HCT116 (cell line): Measurements from ENCODE around the gene ARF1. TPM values are rescaled to one million over a fixed set of nuclear protein-coding genes. Genes with fewer than 3 reads are reported as not detected.
A peak's percentile ranks its signal among the peaks of the same experiment; 100 is the strongest.

Source experiments
- ATAC-seq: fragments of 200-7000 bp; cut with Tn5 transposase; 2 replicates; pipeline ENCODE4 v1.9.1; 2020; ENCODE audit warnings: mild to moderate bottlenecking, moderate library complexity
- BruUV-seq: library from RNA; stranded (reverse); fragments of 400-500 nt; replicated peaks from 2 replicates; lab custom pipeline; 2021; lab: Mats Ljungman, UMichigan
- CTCF ChIA-PET: fragments of 300-600 bp; sonication (Branson Sonifier 250); formaldehyde crosslinking; loops from one replicate; lab custom pipeline; 2021; ENCODE audit warnings: antibody characterized with exemption; lab: Charles Lee
- POLR2A ChIA-PET: fragments of 300-600, 350-600 bp; sonication (Branson Sonifier 250); formaldehyde crosslinking; loops from one replicate; lab custom pipeline; 2021; ENCODE audit warnings: antibody characterized with exemption; lab: Charles Lee
- RAD21 ChIA-PET, 2 experiments: fragments of 300-600 bp; sonication (Branson Sonifier 250); formaldehyde crosslinking; loops; one replicate each; lab custom pipeline; 2023; ENCODE audit warnings: low total read pairs in 2 of 2; ENCODE audit not compliant: uncharacterized antibody in 2 of 2, unreplicated experiment in 2 of 2, low non-redundant PET in 1 of 2; lab: Charles Lee
- DNase-seq: peaks from one replicate; pipeline ENCODE4 v3.0.0-alpha.2; 2010; ENCODE audit warnings: low read depth, low spot score
- H2AFZ ChIP-seq: fragments of 200-600 bp; shearing (Covaris generic), sonication (generic); 2 replicates; pipeline ENCODE4 v1.6.1; 2017; ENCODE audit warnings: low read depth, mixed run types, mixed read lengths, antibody characterized with exemption, low read length; ENCODE audit not compliant: poor library complexity, severe bottlenecking
- H3K27ac ChIP-seq: 2 replicates; pipeline ENCODE4 v1.5.1; 2012; ENCODE audit warnings: low read depth, low read length
- H3K27me3 ChIP-seq: fragments of 200-600 bp; sonication (generic); 2 replicates; pipeline ENCODE4 v1.6.1; 2016; ENCODE audit warnings: mixed run types, low read length, mixed read lengths; ENCODE audit not compliant: insufficient read depth
- H3K36me3 ChIP-seq, 2 experiments: fragments of 200-500 bp in 1 of 2; fragments of 200-600 bp in 1 of 2; sonication (Bioruptor generic) in 1 of 2; sonication (generic) in 1 of 2; 2 replicates each; pipeline versions ENCODE4 v1.5.1 to v1.6.1; 2014 to 2016; ENCODE audit warnings: low read length in 2 of 2, inconsistent platforms in 1 of 2, mixed read lengths in 1 of 2, mixed run types in 1 of 2; ENCODE audit not compliant: insufficient read depth in 2 of 2, control insufficient read depth in 1 of 2
- H3K4me1 ChIP-seq, 2 experiments: fragments of 200-600 bp in 1 of 2; sonication (generic) in 1 of 2; 2 replicates each; pipeline versions ENCODE4 v1.5.1 to v1.6.1; 2012 to 2017; ENCODE audit warnings: low read length in 2 of 2, inconsistent platforms in 1 of 2, mild to moderate bottlenecking in 1 of 2, mixed read lengths in 1 of 2, mixed run types in 1 of 2, moderate library complexity in 1 of 2; ENCODE audit not compliant: insufficient read depth in 2 of 2, control insufficient read depth in 1 of 2
- H3K4me2 ChIP-seq: fragments of 200-600 bp; sonication (generic); 2 replicates; pipeline ENCODE4 v1.6.1; 2017; ENCODE audit warnings: mixed run types, low read length, mixed read lengths
- H3K4me3 ChIP-seq, 2 experiments: fragments of 200-600 bp in 1 of 2; sonication (generic) in 1 of 2; replicated peaks in 1 of 2; 2 replicates each; pipeline ENCODE4 v1.5.1; 2011 to 2016; ENCODE audit warnings: low read length in 2 of 2, control low read depth in 1 of 2, low read depth in 1 of 2, mild to moderate bottlenecking in 1 of 2, mixed read lengths in 1 of 2, mixed run types in 1 of 2
- H3K79me2 ChIP-seq: fragments of 200-600 bp; sonication (generic); 2 replicates; pipeline ENCODE4 v1.6.1; 2017; ENCODE audit warnings: mild to moderate bottlenecking, mixed run types, low read length, moderate library complexity, mixed read lengths; ENCODE audit not compliant: insufficient read depth
- H3K9ac ChIP-seq: fragments of 200-600 bp; sonication (generic); 2 replicates; pipeline ENCODE4 v1.6.1; 2016; ENCODE audit warnings: low read length, mixed read lengths
- H3K9me2 ChIP-seq: fragments of 200-600 bp; sonication (generic), shearing (Covaris generic); 2 replicates; pipeline ENCODE4 v1.6.1; 2017; ENCODE audit warnings: mixed run types, mild to moderate bottlenecking, moderate library complexity; ENCODE audit not compliant: insufficient read depth
- H3K9me3 ChIP-seq, 2 experiments: fragments of 200-500 bp in 1 of 2; fragments of 200-600 bp in 1 of 2; sonication (Bioruptor generic) in 1 of 2; sonication (generic) in 1 of 2; 2 replicates each; pipeline ENCODE4 v1.6.1; 2014 to 2017; ENCODE audit warnings: low read length in 2 of 2, mixed read lengths in 2 of 2, inconsistent platforms in 1 of 2, low read depth in 1 of 2, mild to moderate bottlenecking in 1 of 2, mixed run types in 1 of 2, moderate library complexity in 1 of 2; ENCODE audit not compliant: control insufficient read depth in 1 of 2, insufficient read depth in 1 of 2
- H4K20me1 ChIP-seq: fragments of 200-600 bp; sonication (generic), shearing (Covaris generic); 2 replicates; pipeline ENCODE4 v1.6.1; 2017; ENCODE audit warnings: mixed run types, mild to moderate bottlenecking, moderate library complexity; ENCODE audit not compliant: insufficient read depth
- ATF3 ChIP-seq: IDR thresholded peaks from 2 replicates; pipeline ENCODE4 v1.6.1; 2012
- CBX3 ChIP-seq: IDR thresholded peaks from 2 replicates; pipeline ENCODE4 v1.6.1; 2012; ENCODE audit warnings: low read depth
- CEBPB ChIP-seq: IDR thresholded peaks from 2 replicates; pipeline ENCODE4 v1.6.1; 2012; ENCODE audit warnings: low read depth
- CTCF ChIP-seq, 3 experiments: fragments of 200-600 bp in 1 of 3; sonication (generic) in 1 of 3; IDR thresholded peaks in 2 of 3; conservative IDR thresholded peaks in 1 of 3; 2 replicates each; pipeline ENCODE4 v1.5.1; 2012 to 2017; ENCODE audit warnings: low read depth in 2 of 3, low read length in 2 of 3, antibody characterized with exemption in 1 of 3, borderline replicate concordance in 1 of 3, control low read depth in 1 of 3, mild to moderate bottlenecking in 1 of 3, mixed read lengths in 1 of 3, mixed run types in 1 of 3, moderate library complexity in 1 of 3; ENCODE audit not compliant: insufficient read depth in 1 of 3
- EZH2 ChIP-seq: fragments of 200-600 bp; sonication (generic); IDR thresholded peaks from 2 replicates; pipeline ENCODE4 v1.6.1; 2017; ENCODE audit warnings: antibody characterized with exemption, mixed run types
- EZH2phosphoT487 ChIP-seq: fragments of 200-600 bp; IDR thresholded peaks from 2 replicates; pipeline ENCODE4 v1.6.1; 2018; ENCODE audit warnings: antibody characterized with exemption, borderline replicate concordance
- FOSL1 ChIP-seq: IDR thresholded peaks from 2 replicates; pipeline ENCODE4 v1.6.1; 2012; ENCODE audit warnings: low read depth
- JUND ChIP-seq: IDR thresholded peaks from 2 replicates; pipeline ENCODE4 v1.6.1; 2012
- MAX ChIP-seq: IDR thresholded peaks from 2 replicates; pipeline ENCODE4 v1.6.1; 2012
- POLR2A ChIP-seq: IDR thresholded peaks from 2 replicates; pipeline ENCODE4 v1.7.0; 2011; ENCODE audit warnings: borderline replicate concordance; ENCODE audit not compliant: insufficient read depth, insufficient read length; ENCODE audit errors: extremely low read depth
- POLR2AphosphoS5 ChIP-seq: IDR thresholded peaks from 2 replicates; pipeline ENCODE4 v1.6.1; 2011; ENCODE audit warnings: mild to moderate bottlenecking, low read depth, low read length, moderate library complexity
- RAD21 ChIP-seq: IDR thresholded peaks from 2 replicates; pipeline ENCODE4 v1.6.1; 2012; ENCODE audit warnings: low read depth, mild to moderate bottlenecking
- REST ChIP-seq: IDR thresholded peaks from 2 replicates; pipeline ENCODE4 v1.6.1; 2012; ENCODE audit warnings: low read depth
- SIN3A ChIP-seq: IDR thresholded peaks from 2 replicates; pipeline ENCODE4 v1.6.1; 2012; ENCODE audit warnings: low read depth
- SP1 ChIP-seq: IDR thresholded peaks from 2 replicates; pipeline ENCODE4 v1.6.1; 2012; ENCODE audit warnings: low read depth
- SRF ChIP-seq: IDR thresholded peaks from 2 replicates; pipeline ENCODE4 v1.6.1; 2012; ENCODE audit warnings: low read depth
- TCF7L2 ChIP-seq: IDR thresholded peaks from 2 replicates; pipeline ENCODE4 v1.7.0; 2011; ENCODE audit warnings: borderline replicate concordance, inconsistent platforms; ENCODE audit not compliant: insufficient read depth, insufficient read length; ENCODE audit errors: extremely low read depth
- YY1 ChIP-seq: IDR thresholded peaks from 2 replicates; pipeline ENCODE4 v1.6.1; 2011; ENCODE audit warnings: low read length, low read depth, moderate library complexity, mild to moderate bottlenecking; ENCODE audit not compliant: insufficient replicate concordance; ENCODE audit errors: extremely low read depth
- ZBTB33 ChIP-seq: IDR thresholded peaks from 2 replicates; pipeline ENCODE4 v1.6.1; 2011; ENCODE audit warnings: mild to moderate bottlenecking, low read length, moderate library complexity; ENCODE audit not compliant: insufficient replicate concordance; ENCODE audit errors: extremely low read depth
- ZFX ChIP-seq: fragments of 450-650 bp; IDR thresholded peaks from 2 replicates; pipeline ENCODE4 v1.6.1; 2017
- ZNF274 ChIP-seq: fragments of 200-500 bp; sonication (Bioruptor generic); IDR thresholded peaks from 2 replicates; pipeline ENCODE4 v1.6.1; 2014; ENCODE audit warnings: mild to moderate bottlenecking, low read depth, low read length, inconsistent platforms
- intact Hi-C: fragments of 100-400 bp; cut with micrococcal nuclease; formaldehyde crosslinking; loops from 2 replicates; pipeline ENCODE4 v1.10.0; 2022
- total RNA-seq: library from RNA; stranded (reverse); gene quantifications from one replicate; pipeline ENCODE4 v1.2.1, GENCODE V29; 2021; ENCODE audit not compliant: unreplicated experiment

ARF1 gene
- total RNA-seq, 1 experiment from 2014 or later: 394 TPM

GRCh38 chr1:228139406-228139930, 57.0 kb downstream of the ARF1 start:
- POLR2A ChIA-PET: no interaction called here
- DNase-seq: no peak
- no peak for TF ChIP-seq SRF
- no peak for TF ChIP-seq JUND
- no peak for TF ChIP-seq ZBTB33
- no peak for TF ChIP-seq RAD21
- no peak for TF ChIP-seq ATF3
- TF ChIP-seq POLR2AphosphoS5: no peak; the same call in 1 of the 2 replicates
- TF ChIP-seq YY1: peak; percentile 63
- TF ChIP-seq SIN3A: peak; percentile 62; the same call in 1 of the 2 replicates
- no peak for TF ChIP-seq ZFX
- TF ChIP-seq EZH2phosphoT487: no peak
- TF ChIP-seq CBX3: no peak
- peak; percentile 40 for TF ChIP-seq POLR2A
- no peak for TF ChIP-seq TCF7L2
- TF ChIP-seq REST: no peak
- no peak for TF ChIP-seq ZNF274
- TF ChIP-seq EZH2: no peak
- TF ChIP-seq FOSL1: no peak
- no peak for TF ChIP-seq CTCF (IDR thresholded peaks at IDR 0.05 in 2 of 3, conservative IDR thresholded peaks at IDR 0.05 in 1 of 3; ENCODE audit: borderline replicate concordance in 1 of 3, insufficient read depth in 1 of 3, low read depth in 2 of 3, low read length in 2 of 3)
- no peak for TF ChIP-seq CEBPB
- TF ChIP-seq MAX: no peak
- TF ChIP-seq SP1: no peak

More at GRCh38 chr1:228139406-228139930, 57.0 kb downstream of the ARF1 start:
- Histone ChIP-seq H2AFZ (no peak overlapping the region), H3K9ac (peak overlapping the region; percentile 81), H3K79me2 (peaks cover 42% of the 10 kb centered on the region), H3K27ac (peak overlapping the region; percentile 56), H3K4me2 (peak overlapping the region; percentile 95), H3K27me3 (peaks cover 3% of the 10 kb centered on the region; the same call in 1 of the 2 replicates), H4K20me1 (no peaks in the 10 kb centered on the region), H3K4me1 (peaks cover 0 to 17% of the 10 kb centered on the region in 2 experiments; a peak in 3 of 4 replicates), H3K36me3 (no peaks in the 10 kb centered on the region), H3K9me2 (no peaks in the 10 kb centered on the region), H3K4me3 (peak overlapping the region; percentile 83 to 98), H3K9me3 (no peaks in the 10 kb centered on the region)
- ChIA-PET CTCF (no interaction called here), RAD21 (no interaction called here)
- ATAC-seq: peak; percentile 1
- intact Hi-C loops: no loop called here
- TSS peak; percentile 91 for BruUV-seq
